Measurements from ENCODE around the gene GALK2. TPM values are rescaled to one million over a fixed set of nuclear protein-coding genes. Genes with fewer than 3 reads are reported as not detected.

Gene GALK2
- total RNA-seq, 3 donors from 2014 or later: 26.2 to 69.5 (median 64.1) TPM

DNA sequence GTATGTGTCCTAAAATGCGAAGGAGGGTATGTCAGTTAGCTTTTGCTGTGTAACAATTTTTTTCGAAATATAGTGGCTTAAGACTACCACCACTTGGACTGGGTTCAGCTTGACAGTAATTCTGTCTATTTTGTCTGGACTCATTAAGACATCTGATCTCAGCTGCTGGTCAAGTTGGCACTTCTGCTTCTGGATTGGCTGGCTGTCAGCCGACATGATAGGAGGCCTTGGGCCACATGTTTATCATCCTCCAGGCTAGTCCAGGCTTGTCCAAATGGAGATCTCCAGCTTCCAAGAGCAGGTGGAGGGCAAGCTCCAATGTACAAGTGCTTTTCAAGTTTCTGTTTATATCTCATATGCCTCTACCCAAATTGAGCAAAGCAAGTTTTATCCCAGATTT, 95.9 kb downstream of the GALK2 start:
- intact Hi-C loops (cut with DNase I; ENCODE audit: low total_unique reads): no loop called here
- TF ChIP-seq POLR2A (IDR thresholded peaks at IDR 0.05) (no peak), POLR2AphosphoS5 (IDR thresholded peaks at IDR 0.05) (no peak), CTCF (IDR thresholded peaks at IDR 0.05) (no peak)

DNA sequence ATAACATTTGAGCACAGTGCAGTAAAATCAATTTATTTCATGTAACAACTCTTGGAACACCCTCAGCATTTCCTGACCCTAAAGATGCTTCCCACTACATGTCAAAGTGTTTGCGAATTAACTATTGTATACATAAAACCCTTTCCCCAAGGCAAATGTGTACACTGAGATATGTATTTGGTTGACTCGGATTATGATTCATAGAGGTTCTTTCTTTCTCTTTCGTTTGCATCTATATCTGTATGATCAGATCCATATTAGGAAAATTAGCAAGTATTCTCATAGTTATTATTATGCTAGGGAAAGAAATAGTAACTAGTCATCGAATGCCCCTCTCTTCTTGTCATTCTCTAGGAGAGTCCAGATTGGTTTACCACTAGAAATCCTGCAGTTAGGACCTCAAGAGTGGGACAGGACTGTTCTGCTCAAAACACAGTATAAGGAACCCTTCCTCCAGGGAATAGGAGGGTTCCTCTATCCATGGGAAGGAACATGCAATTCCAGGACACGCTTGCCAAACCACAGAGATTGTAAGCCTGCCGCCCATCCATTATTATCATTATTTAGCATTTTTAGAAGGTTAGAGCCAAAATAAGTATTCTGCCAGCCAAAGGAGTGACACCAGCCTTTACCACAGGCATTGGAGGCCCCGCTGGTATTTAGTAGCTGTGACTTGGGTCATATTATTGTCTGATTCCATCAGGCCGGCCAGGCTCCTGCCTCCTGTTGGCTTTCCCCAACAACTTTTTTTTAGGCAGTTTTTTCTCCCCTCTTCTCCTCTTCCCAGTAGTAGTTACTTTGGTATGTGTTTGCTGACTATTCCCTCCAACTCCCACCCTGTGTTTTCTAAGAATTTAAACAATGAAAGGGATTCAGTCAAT, 100.7 kb downstream of the GALK2 start:
- Histone ChIP-seq H3K27me3 (no peaks in the 10 kb centered on the region), H3K4me3 (no peak overlapping the region), H3K27ac (peak overlapping the region; percentile 59 to 72), H3K36me3 (no peaks in the 10 kb centered on the region), H3K9me3 (peaks cover 0 to under 1% of the 10 kb centered on the region in 2 donors), H3K4me1 (peaks cover 0 to 8% of the 10 kb centered on the region in 2 donors)
- intact Hi-C loops (cut with DNase I; ENCODE audit: low total_unique reads): no loop called here
- peak in 1 of 2 donors; percentile 41 for DNase-seq (ENCODE audit: low spot score in 2 of 2)
- no peak for TF ChIP-seq CTCF (IDR thresholded peaks at IDR 0.05)

More for the DNA sequence above, 95.9 kb downstream of the GALK2 start:
- Histone ChIP-seq H3K27ac (no peak overlapping the region), H3K4me3 (no peak overlapping the region), H3K36me3 (no peaks in the 10 kb centered on the region), H3K4me1 (peaks cover 0 to 3% of the 10 kb centered on the region in 2 donors), H3K9me3 (peaks cover 0 to 9% of the 10 kb centered on the region in 2 donors), H3K27me3 (no peaks in the 10 kb centered on the region)
- DNase-seq (ENCODE audit: low spot score in 2 of 2): no peak

DNA sequence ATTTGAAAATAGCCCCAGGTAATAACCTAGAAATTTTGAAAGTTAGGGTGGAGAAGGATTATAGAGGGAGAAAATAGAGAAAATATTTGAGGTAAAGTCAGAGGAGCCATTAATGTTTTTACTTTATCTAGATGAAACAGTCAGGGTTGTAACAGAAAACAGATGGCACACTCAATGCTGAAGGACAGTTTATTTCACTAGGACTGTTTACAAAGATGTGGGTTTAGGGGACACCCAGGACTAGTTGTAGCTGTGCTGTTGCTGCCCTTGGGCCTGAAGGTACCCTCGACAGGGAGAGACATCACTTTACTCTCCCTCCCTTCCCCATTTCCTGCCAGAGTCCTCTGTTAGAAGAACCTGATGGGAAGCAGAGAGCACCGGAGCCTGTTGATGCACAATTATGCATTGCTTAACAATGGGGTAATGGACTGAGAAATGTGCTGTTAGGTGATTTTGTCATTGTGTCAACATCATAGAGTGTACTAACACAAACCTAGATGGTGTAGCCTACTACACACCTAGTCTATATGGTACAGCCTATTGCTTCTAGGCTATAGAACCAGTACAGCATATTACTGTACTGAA, 103.8 kb downstream of the GALK2 start:
- intact Hi-C loops (cut with DNase I; ENCODE audit: low total_unique reads): no loop called here
- Histone ChIP-seq H3K9me3 (no peaks in the 10 kb centered on the region), H3K27ac (peak overlapping the region in 1 of 2 donors; percentile 11)

GRCh38 chr15:49278751-49279150, 108.7 kb downstream of the GALK2 start:
- intact Hi-C loops (cut with DNase I; ENCODE audit: low total_unique reads): no loop called here
- Histone ChIP-seq H3K4me1 (no peaks in the 10 kb centered on the region), H3K4me3 (no peak overlapping the region), H3K9me3 (no peaks in the 10 kb centered on the region), H3K27ac (no peak overlapping the region), H3K27me3 (no peaks in the 10 kb centered on the region), H3K36me3 (no peaks in the 10 kb centered on the region)
- DNase-seq (ENCODE audit: low spot score in 2 of 2): no peak
- TF ChIP-seq POLR2AphosphoS5 (IDR thresholded peaks at IDR 0.05) (no peak), POLR2A (IDR thresholded peaks at IDR 0.05) (no peak), CTCF (IDR thresholded peaks at IDR 0.05) (no peak)

More for the DNA sequence above, 103.8 kb downstream of the GALK2 start:
- H3K4me1 ChIP-seq: peaks cover 0 to 8% of the 10 kb centered on the region in 2 donors
- no peak overlapping the region for H3K4me3 ChIP-seq
- TF ChIP-seq CTCF (IDR thresholded peaks at IDR 0.05): no peak
- no peak for TF ChIP-seq POLR2A (IDR thresholded peaks at IDR 0.05)
- no peak for TF ChIP-seq POLR2AphosphoS5 (IDR thresholded peaks at IDR 0.05)
- no peaks in the 10 kb centered on the region for H3K36me3 ChIP-seq
- no peaks in the 10 kb centered on the region for H3K27me3 ChIP-seq
- DNase-seq (ENCODE audit: low spot score in 2 of 2): no peak

Data from breast epithelium (tissue), 4 donors.